Skeletal muscle satellite cell (primary cell): Measurements from ENCODE around the gene ANTKMT.
A peak's percentile ranks its signal among the peaks of the same experiment; 100 is the strongest.

ENCODE experiments used
- H3K27me3 ChIP-seq: 2 replicates; pipeline ENCODE4 v1.7.0; 2013; ENCODE audit warnings: low read length; ENCODE audit not compliant: control insufficient read depth, insufficient read depth
- H3K36me3 ChIP-seq: 2 replicates; pipeline ENCODE4 v1.7.0; 2013; ENCODE audit warnings: mild to moderate bottlenecking, control low read depth, low read length; ENCODE audit not compliant: insufficient read depth
- H3K4me1 ChIP-seq: 2 replicates; pipeline ENCODE4 v1.7.0; 2013; ENCODE audit warnings: low read length; ENCODE audit not compliant: control insufficient read depth, insufficient read depth
- H3K4me2 ChIP-seq: 2 replicates; pipeline ENCODE4 v1.7.0; 2013; ENCODE audit warnings: mild to moderate bottlenecking, low read length
- H3K4me3 ChIP-seq: 2 replicates; pipeline ENCODE4 v1.7.0; 2013; ENCODE audit warnings: low read length
- H3K9ac ChIP-seq: 2 replicates; pipeline ENCODE4 v1.7.0; 2013; ENCODE audit warnings: mild to moderate bottlenecking, low read depth, low read length, moderate library complexity
- H3K9me3 ChIP-seq: replicated peaks from 2 replicates; pipeline ENCODE4 v1.7.0; 2013; ENCODE audit warnings: mild to moderate bottlenecking, control low read depth, low read length

Gene ANTKMT

DNA sequence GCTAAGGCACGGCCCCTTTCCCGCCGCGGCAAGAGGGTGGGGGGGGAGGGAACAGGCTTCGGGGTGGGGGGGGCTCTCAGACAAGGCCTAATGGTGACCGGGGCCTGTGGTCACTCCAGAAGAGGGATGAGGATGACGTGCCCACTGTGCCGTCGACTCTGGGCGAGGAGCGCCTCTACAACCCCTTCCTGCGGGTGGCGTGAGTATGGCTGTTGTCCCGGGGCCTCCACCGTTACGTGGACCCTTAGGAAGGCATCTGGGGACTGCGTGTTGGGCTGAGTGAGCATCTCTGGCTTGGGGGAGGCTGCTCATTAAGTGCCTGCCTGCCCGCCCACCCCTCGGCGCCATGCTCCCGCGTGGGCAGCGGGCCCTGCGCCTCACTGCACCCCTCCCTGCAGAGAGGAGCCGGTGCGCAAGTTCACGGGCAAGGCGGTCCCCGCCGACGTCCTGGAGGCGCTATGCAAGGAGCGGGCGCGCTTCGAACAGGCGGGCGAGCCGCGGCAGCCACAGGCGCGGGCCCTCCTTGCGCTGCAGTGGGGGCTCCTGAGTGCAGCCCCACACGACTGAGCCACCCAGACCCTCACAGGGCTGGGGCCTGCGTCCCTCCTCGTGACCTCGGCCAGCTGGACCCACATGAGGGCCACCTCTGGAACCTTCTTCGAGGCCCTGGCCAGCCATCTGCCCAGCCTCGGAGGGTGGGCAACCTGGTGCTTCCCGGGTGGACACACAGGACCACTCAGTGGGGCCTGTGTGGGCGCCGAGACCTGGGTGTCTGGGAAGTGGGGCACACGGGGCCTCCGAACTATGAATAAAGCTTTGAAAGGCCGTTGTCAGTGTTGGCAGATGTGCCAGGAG, 8.2 kb downstream of the ANTKMT start:
- Histone ChIP-seq H3K4me1 (peaks cover 14% of the 10 kb centered on the region), H3K4me3 (peak overlapping the region; percentile 75), H3K9me3 (no peaks in the 10 kb centered on the region), H3K27me3 (no peaks in the 10 kb centered on the region), H3K9ac (no peak overlapping the region), H3K4me2 (peak overlapping the region; percentile 93), H3K36me3 (peaks cover 17% of the 10 kb centered on the region)

DNA sequence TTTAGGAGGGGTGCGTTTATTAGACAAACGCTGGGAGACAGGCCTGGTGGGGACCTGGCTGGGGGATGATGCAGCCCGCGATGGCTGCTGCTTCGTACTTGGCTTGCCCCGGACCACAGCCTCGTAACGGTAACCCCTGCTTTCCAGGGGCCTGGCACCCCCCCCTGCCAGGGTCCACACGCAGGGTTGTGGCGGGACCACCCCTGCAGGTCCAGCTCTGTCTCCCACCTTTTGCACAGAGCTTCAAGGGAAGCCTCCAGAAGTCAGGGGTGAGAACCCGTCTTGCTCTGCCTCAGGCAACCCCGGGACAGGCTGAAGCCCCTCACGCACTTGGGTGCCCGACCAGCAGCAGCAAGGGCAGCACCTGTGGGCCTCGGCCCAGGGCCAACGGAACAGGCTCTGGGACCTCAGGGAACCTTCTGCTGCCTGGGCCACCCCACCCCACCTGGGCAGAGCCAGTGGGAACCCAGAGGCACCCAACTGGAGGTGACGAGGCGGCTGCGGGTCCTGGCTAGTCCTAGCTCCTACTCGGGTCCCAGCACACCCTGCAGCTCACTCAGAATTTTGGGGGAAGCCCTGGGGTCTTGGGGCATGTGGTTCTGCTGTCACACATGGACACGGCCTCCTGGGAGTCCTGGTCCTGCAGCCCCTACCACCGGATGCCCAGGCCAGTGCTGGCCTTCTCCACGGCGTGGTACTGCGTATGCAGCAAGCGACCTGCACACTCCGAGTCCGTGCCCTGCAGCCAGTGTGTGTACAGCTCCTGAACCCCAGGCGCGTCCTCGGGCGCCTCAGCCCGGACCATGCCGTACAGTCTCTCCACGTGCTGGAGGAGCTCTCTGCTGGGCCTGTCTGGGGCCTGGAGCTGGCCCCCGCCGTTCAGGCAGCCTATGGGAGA, 9.1 kb downstream of the ANTKMT start:
- Histone ChIP-seq H3K36me3 (peaks cover 22% of the 10 kb centered on the region), H3K4me2 (no peak overlapping the region), H3K27me3 (no peaks in the 10 kb centered on the region), H3K9me3 (no peaks in the 10 kb centered on the region), H3K4me3 (no peak overlapping the region), H3K4me1 (peaks cover 14% of the 10 kb centered on the region), H3K9ac (no peak overlapping the region)

DNA sequence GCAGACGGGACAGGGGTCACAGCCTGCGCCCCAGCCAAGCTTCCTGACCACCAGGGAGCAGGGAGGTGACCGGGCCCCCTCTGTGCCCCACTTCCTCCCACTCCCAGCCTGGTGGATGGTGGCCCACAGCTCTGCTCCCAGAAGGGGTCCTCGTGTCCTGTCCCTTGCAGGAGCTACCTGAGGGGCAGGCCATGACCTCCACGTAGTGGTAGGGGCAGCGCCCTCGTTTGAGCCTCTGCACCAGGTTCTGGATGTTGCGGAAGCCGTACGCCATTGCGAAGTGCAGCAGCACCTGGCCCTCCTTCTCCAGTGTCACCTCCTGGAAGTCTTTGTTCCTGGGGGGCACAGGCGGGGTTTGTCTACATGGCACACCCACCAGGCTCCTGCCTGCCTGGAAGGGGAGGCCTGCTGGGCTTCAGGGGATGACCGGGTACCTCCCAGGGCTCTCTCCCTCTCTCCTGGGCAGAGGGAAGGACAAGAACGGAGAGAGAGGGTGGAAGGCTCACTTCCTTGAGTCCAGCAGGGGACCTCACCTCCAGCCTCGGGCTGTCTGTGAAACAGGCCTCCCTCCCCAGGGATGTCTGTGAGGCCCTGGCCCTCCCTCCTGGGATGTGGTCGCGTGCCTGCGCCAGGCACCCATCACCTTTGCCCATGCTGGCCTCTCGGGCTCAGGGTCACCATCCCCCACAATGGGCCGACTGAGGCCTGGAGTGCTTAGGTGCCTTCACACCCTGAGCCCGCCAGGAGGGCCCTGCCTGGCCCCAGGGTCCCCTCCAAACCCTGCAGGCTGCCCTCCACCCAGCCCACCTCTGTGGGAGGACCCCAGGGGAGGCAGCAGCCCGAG, 9.9 kb downstream of the ANTKMT start:
- Histone ChIP-seq H3K36me3 (peaks cover 22% of the 10 kb centered on the region), H3K9me3 (no peaks in the 10 kb centered on the region), H3K4me3 (no peak overlapping the region), H3K9ac (no peak overlapping the region), H3K4me2 (no peak overlapping the region), H3K27me3 (no peaks in the 10 kb centered on the region), H3K4me1 (peaks cover 14% of the 10 kb centered on the region)

DNA sequence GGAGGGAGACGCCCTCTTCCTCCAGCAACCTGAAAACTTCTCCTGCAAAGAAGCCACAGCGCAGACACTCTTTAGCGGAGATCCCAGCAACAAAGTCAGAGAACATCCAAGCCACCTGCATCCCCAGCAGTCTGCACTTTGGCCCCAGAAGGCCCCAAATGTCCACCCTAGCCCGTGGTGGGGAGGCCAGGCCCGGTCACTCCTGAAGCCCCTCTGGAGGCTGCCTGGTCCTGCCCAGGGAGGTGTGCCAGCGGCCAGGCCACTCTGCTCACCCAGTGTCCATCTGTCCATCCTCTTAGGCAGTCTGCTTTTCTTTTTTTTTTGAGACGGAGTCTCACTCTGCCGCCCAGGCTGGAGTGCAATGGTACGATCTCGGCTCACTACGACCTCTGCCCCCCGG, 11.4 kb downstream of the ANTKMT start:
- Histone ChIP-seq H3K27me3 (no peaks in the 10 kb centered on the region), H3K36me3 (peaks cover 30% of the 10 kb centered on the region), H3K4me1 (peaks cover 8% of the 10 kb centered on the region), H3K4me3 (no peak overlapping the region), H3K9me3 (no peaks in the 10 kb centered on the region), H3K4me2 (no peak overlapping the region), H3K9ac (no peak overlapping the region)

DNA sequence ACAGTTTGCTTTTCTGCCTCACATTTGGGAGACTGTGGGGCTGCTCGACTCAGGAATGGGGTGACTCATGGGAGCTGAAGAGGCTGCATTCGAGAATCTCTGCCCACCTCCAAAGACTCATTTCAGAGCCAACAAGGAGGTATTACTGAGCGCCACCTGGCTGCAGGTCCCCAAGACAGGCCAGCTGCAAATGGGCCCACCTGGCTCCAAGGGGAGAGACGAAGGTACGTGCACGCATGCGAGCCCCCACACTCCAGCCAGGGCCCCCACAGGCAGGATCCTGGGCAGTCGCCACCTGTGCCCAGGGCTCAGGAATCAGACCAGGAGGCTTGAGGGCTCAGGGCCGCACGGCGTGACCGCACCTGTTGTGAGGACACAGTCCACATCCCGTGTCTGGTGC, 12.0 kb downstream of the ANTKMT start:
- Histone ChIP-seq H3K9ac (no peak overlapping the region), H3K4me1 (peaks cover 3% of the 10 kb centered on the region), H3K36me3 (peaks cover 36% of the 10 kb centered on the region), H3K27me3 (no peaks in the 10 kb centered on the region), H3K9me3 (no peaks in the 10 kb centered on the region), H3K4me3 (no peak overlapping the region), H3K4me2 (no peak overlapping the region)

DNA sequence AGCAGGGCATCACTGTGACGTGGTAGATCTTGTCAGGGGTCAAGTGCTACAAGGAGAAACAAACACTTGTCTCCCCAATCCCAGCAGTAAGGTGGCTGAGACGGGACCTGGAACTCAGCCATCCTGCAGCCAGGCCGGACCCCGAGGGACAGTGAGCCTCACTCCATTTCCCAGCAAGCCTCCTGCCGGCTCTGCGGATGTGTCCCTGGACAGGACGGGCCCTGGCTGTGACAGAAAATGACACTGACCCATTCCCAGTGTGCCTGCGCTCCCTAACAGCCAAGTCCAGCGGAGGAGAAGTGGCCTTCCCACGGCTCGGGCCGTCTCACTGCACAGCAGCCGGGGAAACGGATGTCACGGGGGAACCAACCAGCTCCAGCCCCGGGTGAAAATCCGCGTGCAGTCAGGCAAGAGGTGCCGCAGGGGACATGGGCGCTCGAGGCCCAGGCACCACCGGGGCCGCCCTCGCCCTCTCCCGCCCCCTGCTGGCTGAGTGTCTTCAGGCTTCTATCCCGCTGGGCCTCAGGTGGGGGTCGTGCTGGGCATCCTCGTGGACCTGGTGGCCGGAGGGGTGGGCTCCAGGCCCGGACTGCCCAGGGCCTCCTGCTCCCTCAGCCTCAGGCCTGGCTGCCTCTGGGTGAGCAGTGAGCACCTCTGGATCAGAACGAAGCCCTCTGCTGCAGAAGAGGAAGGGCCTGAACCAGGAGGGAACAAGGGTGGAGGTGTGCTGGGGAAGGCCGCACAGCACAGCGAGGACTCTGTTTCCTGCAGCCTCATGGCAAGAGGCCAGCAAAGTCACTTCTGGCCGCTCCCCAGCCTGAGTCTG, 12.6 kb downstream of the ANTKMT start:
- no peak overlapping the region for H3K4me3 ChIP-seq
- H3K9me3 ChIP-seq = no peaks in the 10 kb centered on the region
- H3K36me3 ChIP-seq = peaks cover 36% of the 10 kb centered on the region
- H3K9ac ChIP-seq = no peak overlapping the region
- H3K4me1 ChIP-seq = peaks cover under 1% of the 10 kb centered on the region
- H3K27me3 ChIP-seq = no peaks in the 10 kb centered on the region
- no peak overlapping the region for H3K4me2 ChIP-seq

DNA sequence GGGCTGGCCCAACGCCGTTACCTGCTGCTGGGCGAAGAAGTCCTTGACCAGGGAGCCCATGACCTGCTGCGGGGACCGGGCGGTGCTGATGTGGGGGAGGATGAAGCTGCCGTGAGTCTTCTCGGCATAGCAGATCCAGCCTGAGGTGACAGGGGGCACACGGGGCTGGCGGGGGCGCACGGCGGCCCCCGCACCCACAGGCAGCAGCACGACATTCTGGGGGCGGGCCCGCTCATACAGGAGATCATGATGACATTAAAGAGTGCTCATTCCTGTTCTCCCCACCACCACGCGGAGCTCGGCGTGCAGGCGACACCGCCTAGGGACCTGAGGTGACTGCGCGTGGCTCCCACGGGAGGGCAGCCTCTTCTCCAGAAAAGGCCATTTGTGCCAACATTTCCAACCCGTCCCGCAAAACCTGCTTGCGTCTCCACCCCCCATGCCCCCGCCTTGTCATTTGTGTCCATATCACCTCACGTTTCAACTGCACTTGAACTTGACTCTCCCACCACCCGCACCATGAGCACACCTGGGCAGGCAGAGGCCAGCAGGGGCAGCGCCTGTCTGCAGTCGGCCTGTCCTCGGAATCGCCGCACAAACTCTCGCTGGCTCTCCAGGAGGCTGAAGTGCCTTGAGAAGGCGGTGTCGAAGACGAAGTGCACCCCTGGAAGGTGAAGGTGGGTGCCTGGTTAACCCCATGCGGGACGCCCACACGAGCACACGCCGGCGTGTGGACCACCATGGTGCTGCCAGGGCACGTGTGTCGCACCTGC, 13.4 kb downstream of the ANTKMT start:
- peaks cover 36% of the 10 kb centered on the region for H3K36me3 ChIP-seq
- H3K4me1 ChIP-seq = no peaks in the 10 kb centered on the region
- no peak overlapping the region for H3K9ac ChIP-seq

DNA sequence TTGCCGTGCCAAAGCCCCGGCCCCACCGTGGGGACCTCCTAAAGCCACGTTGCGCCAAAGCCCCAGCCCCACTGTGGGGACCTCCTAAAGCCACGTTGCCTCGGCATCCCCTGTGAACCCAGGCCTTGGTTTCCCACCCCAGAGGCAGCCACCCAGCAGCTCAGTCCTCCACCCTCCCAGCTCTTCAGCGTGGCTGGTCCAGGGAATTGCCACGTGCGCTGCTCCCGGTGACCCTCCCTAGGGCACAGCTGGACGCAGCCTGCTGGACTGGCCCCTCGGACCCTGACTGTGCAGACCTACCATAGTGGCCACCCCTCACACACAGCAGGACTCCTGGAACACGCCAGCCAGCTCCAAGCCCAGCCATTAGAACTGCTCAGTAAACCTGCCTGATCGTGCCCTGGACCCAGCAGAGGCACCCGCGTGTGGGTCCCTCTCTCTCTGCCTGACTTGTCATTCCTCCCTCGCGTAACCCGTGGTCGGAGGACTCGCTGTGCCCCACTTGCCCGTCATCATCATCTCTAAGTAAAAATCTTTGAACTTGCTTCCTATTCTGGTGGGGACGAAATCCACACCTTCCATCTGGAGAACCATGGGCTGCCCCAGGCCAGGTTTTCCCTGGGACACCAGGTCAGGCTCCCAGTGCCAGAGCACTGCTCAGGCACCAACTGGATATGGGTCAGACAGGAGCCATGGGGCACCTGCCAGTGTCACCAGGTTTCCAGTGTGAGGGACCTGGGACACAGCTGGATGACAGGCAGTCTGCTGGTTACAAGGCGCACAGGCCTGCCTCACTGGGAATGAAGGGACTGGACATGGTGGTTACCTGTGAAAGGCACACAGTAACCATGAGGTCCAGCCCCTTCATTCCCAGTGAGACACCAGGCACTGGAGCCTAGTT, 14.3 kb downstream of the ANTKMT start:
- Histone ChIP-seq H3K27me3 (no peaks in the 10 kb centered on the region), H3K4me1 (peaks cover 7% of the 10 kb centered on the region), H3K9me3 (no peaks in the 10 kb centered on the region), H3K9ac (no peak overlapping the region), H3K36me3 (peaks cover 31% of the 10 kb centered on the region), H3K4me2 (no peak overlapping the region), H3K4me3 (no peak overlapping the region)

More for the DNA sequence above, 13.4 kb downstream of the ANTKMT start:
- H3K4me3 ChIP-seq = no peak overlapping the region
- no peak overlapping the region for H3K4me2 ChIP-seq
- H3K9me3 ChIP-seq = no peaks in the 10 kb centered on the region
- H3K27me3 ChIP-seq = no peaks in the 10 kb centered on the region

DNA sequence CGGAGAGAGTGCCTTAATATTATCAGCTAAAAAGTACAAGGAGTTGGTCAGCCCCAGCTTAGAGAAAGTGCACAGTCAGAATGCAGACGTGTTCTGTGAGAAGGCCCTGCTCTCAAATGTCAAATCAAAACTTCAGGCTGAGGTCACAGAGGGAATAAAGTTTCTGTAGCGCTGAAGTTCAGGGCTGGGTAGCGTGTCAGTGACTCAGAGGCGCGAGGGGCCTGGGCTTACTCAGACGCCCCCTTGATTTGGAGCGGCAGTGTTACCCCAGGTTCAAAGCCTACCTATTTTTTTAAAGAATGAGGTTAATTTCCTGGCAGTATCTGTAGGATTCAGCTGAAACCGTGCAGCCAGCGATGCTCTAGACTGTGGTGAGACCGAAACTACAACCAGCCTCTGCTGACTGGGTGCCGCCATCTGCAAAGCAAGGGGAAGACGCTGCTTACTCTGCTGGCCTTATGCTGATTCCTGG, 15.1 kb downstream of the ANTKMT start:
- H3K4me2 ChIP-seq = no peak overlapping the region
- peaks cover 31% of the 10 kb centered on the region for H3K36me3 ChIP-seq
- H3K27me3 ChIP-seq = no peaks in the 10 kb centered on the region
- peaks cover 7% of the 10 kb centered on the region for H3K4me1 ChIP-seq
- no peaks in the 10 kb centered on the region for H3K9me3 ChIP-seq
- H3K9ac ChIP-seq = no peak overlapping the region
- no peak overlapping the region for H3K4me3 ChIP-seq
